ENCODE measurements around the gene MAPK14.

MAPK14 gene

DNA sequence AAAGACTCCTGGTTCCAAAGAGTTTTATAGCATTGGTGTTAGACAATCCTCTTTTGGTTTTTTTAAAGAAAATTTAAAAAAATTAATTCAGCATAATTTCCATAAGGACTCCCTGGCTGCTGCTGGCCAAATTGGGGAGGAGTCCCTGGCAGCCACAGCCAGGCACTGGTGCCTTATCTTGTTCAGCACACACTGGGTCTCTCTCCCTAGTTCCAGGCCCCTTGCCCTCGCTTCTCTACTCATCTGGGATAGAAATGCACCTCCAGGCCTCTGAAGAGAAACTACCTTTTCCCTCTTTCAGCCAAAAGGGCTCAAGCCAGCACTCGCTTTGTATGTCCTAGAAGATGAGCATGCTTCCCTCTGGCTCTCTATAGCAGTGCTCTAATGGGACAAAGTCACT lies 89.3 kb downstream of the MAPK14 start:
- Histone ChIP-seq H3K36me3 (ENCODE audit: control insufficient read depth in 1 of 2, insufficient read depth in 2 of 2, low read length in 2 of 2) (peaks cover 8 to 14% of the 10 kb centered on the region in 2 donors), H3K9me3 (ENCODE audit: control insufficient read depth in 1 of 2, low read length in 2 of 2) (no peaks in the 10 kb centered on the region), H3K27ac (ENCODE audit: low read length) (no peak overlapping the region), H3K4me3 (ENCODE audit: low read depth in 1 of 2, low read length in 2 of 2) (no peak overlapping the region), H3K27me3 (ENCODE audit: low read depth, low read length) (no peaks in the 10 kb centered on the region), H3K4me1 (ENCODE audit: control insufficient read depth in 1 of 2, insufficient read depth in 2 of 2, low read length in 2 of 2) (peaks cover 0 to 9% of the 10 kb centered on the region in 2 donors)

DNA sequence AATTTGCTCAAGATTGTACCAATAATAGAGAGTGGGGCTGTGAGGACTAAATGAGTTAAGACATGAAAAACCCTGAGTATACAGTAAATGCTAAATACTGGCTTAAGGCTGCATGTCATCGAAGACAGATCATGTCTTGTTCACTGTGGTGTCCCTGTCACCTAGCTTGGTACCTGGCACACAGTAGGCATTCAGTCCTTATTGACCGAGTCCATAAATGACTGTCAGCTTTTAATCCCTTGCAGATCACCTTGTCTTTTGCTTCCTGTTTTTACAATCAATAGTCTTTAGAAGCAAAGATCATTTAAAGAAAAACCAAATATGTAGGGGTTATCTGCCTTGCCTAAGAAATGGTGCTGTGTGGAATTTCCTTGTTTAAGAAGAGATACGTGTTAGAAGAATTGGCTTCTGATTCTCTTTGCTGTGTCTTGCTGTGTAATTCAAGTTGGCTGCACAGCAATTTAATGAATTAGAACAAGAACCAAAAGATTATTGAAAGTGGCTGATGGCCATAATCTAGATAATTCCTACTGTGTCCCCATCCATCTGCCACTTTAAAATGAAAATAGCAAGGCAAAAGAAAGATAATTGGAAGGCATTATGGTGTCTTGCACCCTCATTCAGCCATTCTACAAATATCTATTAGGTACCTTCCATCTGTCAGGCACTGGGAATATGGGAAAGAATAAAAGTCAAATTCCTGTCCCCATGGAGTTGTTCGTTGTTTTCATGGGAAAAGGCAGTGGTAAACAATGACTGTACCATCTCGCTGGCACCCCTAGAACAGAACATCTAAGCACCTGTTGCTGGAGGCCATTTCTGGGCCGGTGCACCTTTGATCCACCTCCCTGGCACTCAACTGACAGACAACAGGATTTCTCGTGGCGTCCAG lies 90.3 kb downstream of the MAPK14 start:
- H3K4me3 ChIP-seq (ENCODE audit: low read depth in 1 of 2, low read length in 2 of 2): no peak overlapping the region
- H3K9me3 ChIP-seq (ENCODE audit: control insufficient read depth in 1 of 2, low read length in 2 of 2): no peaks in the 10 kb centered on the region
- peaks cover 5 to 8% of the 10 kb centered on the region in 2 donors for H3K36me3 ChIP-seq (ENCODE audit: control insufficient read depth in 1 of 2, insufficient read depth in 2 of 2, low read length in 2 of 2)
- no peak overlapping the region for H3K27ac ChIP-seq (ENCODE audit: low read length)
- H3K27me3 ChIP-seq (ENCODE audit: low read depth, low read length): no peaks in the 10 kb centered on the region
- peaks cover 0 to 9% of the 10 kb centered on the region in 2 donors for H3K4me1 ChIP-seq (ENCODE audit: control insufficient read depth in 1 of 2, insufficient read depth in 2 of 2, low read length in 2 of 2)

DNA sequence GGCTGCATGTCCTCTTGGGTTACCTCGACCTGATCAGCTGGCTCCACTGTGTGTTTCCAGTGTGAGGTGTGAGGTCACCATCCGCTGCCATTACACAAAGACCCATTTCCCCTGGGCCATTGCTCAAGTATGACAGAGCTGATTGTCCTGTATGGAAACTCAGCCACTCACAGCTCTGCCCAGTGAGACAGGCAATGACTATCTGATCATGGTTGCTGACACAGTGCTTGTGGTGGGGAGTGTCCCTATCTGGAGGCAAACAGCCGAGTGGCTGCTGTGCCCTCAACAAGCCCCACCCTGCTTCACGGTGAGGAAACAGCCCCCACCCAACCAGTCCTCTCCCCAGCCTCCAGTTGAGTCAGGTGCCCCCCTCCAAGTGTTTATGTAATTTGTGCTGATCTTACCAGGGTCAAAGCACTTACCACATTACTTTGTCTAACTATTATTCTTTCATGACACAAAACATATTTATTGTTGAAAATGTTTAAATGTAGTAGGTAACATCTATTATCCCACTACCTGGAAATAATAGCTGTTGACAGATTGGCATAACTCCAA lies 91.0 kb downstream of the MAPK14 start:
- Histone ChIP-seq H3K4me1 (ENCODE audit: control insufficient read depth in 1 of 2, insufficient read depth in 2 of 2, low read length in 2 of 2) (peaks cover 5 to 9% of the 10 kb centered on the region in 2 donors), H3K36me3 (ENCODE audit: control insufficient read depth in 1 of 2, insufficient read depth in 2 of 2, low read length in 2 of 2) (peaks cover 5 to 8% of the 10 kb centered on the region in 2 donors), H3K9me3 (ENCODE audit: control insufficient read depth in 1 of 2, low read length in 2 of 2) (no peaks in the 10 kb centered on the region), H3K27me3 (ENCODE audit: low read depth, low read length) (no peaks in the 10 kb centered on the region), H3K27ac (ENCODE audit: low read length) (peak overlapping the region; percentile 53), H3K4me3 (ENCODE audit: low read depth in 1 of 2, low read length in 2 of 2) (no peak overlapping the region)

DNA sequence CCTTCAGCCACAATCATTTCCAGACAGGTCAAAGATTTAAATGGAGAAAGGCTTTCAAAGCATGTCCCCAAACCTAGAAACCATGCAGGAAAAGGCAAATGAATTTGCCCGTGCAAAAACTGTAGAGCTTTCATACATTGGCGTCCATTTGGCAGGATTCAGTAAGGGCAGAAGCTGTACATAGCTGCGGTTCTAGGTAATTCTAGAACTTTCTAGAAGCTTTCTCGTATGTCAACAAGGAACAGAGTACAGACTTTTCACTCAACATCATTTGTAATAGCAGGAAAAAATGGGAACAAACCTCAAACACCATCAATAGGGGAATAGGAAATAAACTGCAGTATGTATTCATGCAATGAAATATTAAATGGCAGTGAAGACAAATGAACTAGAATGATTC lies 91.6 kb downstream of the MAPK14 start:
- Histone ChIP-seq H3K27ac (ENCODE audit: low read length) (peak overlapping the region; percentile 53), H3K4me3 (ENCODE audit: low read depth in 1 of 2, low read length in 2 of 2) (no peak overlapping the region), H3K9me3 (ENCODE audit: control insufficient read depth in 1 of 2, low read length in 2 of 2) (no peaks in the 10 kb centered on the region), H3K27me3 (ENCODE audit: low read depth, low read length) (no peaks in the 10 kb centered on the region), H3K36me3 (ENCODE audit: control insufficient read depth in 1 of 2, insufficient read depth in 2 of 2, low read length in 2 of 2) (peaks cover 5 to 8% of the 10 kb centered on the region in 2 donors), H3K4me1 (ENCODE audit: control insufficient read depth in 1 of 2, insufficient read depth in 2 of 2, low read length in 2 of 2) (peaks cover 7 to 9% of the 10 kb centered on the region in 2 donors)

DNA sequence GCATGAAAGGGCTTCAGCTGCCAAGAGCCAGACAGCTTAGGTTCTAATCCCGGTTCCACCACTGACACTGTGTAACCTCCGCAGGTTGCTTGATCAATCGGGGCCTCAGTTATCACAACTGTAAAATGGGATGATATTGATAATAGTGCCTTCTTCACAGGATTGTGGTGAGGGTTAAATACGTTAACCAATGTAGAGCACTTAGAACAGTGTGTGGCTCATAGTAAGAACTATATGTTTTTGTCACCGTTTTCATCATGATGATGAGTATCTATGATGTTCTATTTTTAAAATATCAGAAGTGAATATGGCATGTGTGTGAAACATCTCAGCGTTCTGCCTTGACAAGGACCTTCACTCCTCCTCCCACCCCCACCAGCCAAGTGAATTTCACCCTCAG lies 92.4 kb downstream of the MAPK14 start:
- H3K27ac ChIP-seq (ENCODE audit: low read length): no peak overlapping the region
- peaks cover 7 to 9% of the 10 kb centered on the region in 2 donors for H3K4me1 ChIP-seq (ENCODE audit: control insufficient read depth in 1 of 2, insufficient read depth in 2 of 2, low read length in 2 of 2)
- no peaks in the 10 kb centered on the region for H3K27me3 ChIP-seq (ENCODE audit: low read depth, low read length)
- no peaks in the 10 kb centered on the region for H3K9me3 ChIP-seq (ENCODE audit: control insufficient read depth in 1 of 2, low read length in 2 of 2)
- no peak overlapping the region for H3K4me3 ChIP-seq (ENCODE audit: low read depth in 1 of 2, low read length in 2 of 2)
- H3K36me3 ChIP-seq (ENCODE audit: control insufficient read depth in 1 of 2, insufficient read depth in 2 of 2, low read length in 2 of 2): peaks cover 5 to 8% of the 10 kb centered on the region in 2 donors

DNA sequence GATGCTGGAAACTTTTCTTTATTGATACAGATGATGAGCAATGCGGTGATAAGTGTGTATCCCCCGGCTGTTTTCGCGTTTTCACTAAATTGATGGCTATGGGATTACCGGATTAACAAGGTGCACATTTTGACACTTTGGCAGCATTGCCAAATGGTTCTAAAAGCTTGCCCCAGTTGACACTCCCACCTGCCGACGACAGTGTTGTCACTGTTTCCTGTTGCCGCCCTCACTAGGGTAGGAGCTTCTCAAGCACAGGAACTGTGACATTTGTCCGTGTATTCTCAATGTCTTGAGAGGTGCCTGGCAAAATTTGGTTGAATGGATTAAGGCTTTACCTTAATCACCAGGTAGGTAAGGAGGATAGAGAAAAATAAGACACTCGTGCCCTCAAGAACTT lies 92.9 kb downstream of the MAPK14 start:
- Histone ChIP-seq H3K4me1 (ENCODE audit: control insufficient read depth in 1 of 2, insufficient read depth in 2 of 2, low read length in 2 of 2) (peaks cover 7 to 9% of the 10 kb centered on the region in 2 donors), H3K4me3 (ENCODE audit: low read depth in 1 of 2, low read length in 2 of 2) (no peak overlapping the region), H3K27ac (ENCODE audit: low read length) (peak overlapping the region; percentile 53), H3K36me3 (ENCODE audit: control insufficient read depth in 1 of 2, insufficient read depth in 2 of 2, low read length in 2 of 2) (peaks cover 5 to 8% of the 10 kb centered on the region in 2 donors), H3K27me3 (ENCODE audit: low read depth, low read length) (no peaks in the 10 kb centered on the region), H3K9me3 (ENCODE audit: control insufficient read depth in 1 of 2, low read length in 2 of 2) (no peaks in the 10 kb centered on the region)

DNA sequence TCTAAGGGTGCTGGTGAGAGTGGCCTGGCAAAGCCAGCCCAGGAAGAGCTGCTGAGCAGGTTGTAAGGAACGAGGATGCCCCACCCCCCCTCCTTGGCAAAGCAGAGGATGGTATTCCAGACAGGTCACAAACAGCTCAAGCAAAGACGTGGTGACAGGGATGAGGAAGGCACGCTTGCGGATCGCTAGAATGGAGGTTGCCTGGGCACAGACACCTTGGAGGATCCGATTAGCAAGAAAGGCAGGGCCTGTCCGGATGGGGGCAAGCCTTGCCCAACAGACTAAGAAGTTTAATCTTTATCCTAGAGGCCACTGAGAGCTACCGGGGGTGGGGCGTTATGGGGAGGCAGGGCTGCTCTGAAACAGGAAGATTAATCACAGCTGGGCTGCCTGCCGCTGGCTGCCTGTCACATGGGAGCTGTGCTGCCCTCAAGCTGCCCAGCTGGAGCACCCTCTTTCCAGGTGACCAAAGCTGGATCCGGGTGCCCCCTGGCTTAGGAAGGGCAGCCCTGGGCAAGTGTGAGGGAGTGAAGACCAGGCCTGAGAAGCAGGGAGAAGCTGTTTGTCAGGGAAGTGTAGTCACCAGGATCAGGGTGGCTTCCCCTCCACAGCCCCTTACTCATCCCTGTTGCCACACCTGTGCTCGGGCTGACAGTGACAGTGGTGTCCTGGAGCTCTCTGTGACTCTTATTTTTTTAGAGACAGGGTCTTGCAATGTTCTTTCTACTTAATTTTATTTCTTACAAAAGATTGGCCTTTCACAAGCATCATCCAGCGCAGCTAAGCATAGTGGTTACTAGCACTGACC lies 93.6 kb downstream of the MAPK14 start:
- peak overlapping the region; percentile 53 for H3K27ac ChIP-seq (ENCODE audit: low read length)
- peaks cover 7 to 9% of the 10 kb centered on the region in 2 donors for H3K4me1 ChIP-seq (ENCODE audit: control insufficient read depth in 1 of 2, insufficient read depth in 2 of 2, low read length in 2 of 2)
- peaks cover 5 to 8% of the 10 kb centered on the region in 2 donors for H3K36me3 ChIP-seq (ENCODE audit: control insufficient read depth in 1 of 2, insufficient read depth in 2 of 2, low read length in 2 of 2)
- no peaks in the 10 kb centered on the region for H3K9me3 ChIP-seq (ENCODE audit: control insufficient read depth in 1 of 2, low read length in 2 of 2)
- no peaks in the 10 kb centered on the region for H3K27me3 ChIP-seq (ENCODE audit: low read depth, low read length)
- H3K4me3 ChIP-seq (ENCODE audit: low read depth in 1 of 2, low read length in 2 of 2): no peak overlapping the region

DNA sequence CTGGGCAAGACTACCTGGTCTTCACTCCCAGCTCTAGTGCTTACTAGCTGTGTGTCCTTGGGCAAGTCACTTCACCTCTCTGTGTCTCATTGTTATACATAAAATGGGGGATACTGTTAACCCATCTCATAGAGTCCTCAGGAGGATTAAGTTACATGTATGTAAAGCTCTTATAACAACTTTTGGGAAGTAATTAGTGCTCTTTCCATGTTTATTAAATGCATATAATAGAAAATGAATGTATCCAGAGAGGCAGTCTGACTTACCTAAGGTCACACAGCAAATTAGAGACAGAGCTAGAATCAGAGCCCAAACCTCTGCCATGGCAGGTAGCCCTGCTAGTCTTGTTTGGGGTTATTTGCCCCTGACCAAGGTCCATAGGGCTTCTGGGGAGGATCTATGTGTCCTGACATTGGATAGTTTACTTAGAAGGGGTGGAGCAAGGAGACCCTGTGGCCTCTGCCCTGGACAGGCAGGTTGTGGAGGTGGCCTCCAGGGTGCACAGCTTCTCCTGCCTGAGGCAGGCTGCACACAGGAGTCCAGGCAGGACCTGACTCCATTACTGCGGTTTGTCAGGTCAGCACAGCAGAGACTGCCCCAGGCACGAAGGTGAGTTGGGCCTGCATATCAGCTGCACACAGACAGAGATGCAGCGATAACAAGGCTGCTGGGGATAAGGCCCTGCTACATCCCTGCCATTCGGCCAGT lies 94.3 kb downstream of the MAPK14 start:
- Histone ChIP-seq H3K9me3 (ENCODE audit: control insufficient read depth in 1 of 2, low read length in 2 of 2) (no peaks in the 10 kb centered on the region), H3K27ac (ENCODE audit: low read length) (no peak overlapping the region), H3K27me3 (ENCODE audit: low read depth, low read length) (no peaks in the 10 kb centered on the region), H3K4me3 (ENCODE audit: low read depth in 1 of 2, low read length in 2 of 2) (no peak overlapping the region), H3K4me1 (ENCODE audit: control insufficient read depth in 1 of 2, insufficient read depth in 2 of 2, low read length in 2 of 2) (peaks cover 7 to 9% of the 10 kb centered on the region in 2 donors), H3K36me3 (ENCODE audit: control insufficient read depth in 1 of 2, insufficient read depth in 2 of 2, low read length in 2 of 2) (peaks cover 2 to 5% of the 10 kb centered on the region in 2 donors)

DNA sequence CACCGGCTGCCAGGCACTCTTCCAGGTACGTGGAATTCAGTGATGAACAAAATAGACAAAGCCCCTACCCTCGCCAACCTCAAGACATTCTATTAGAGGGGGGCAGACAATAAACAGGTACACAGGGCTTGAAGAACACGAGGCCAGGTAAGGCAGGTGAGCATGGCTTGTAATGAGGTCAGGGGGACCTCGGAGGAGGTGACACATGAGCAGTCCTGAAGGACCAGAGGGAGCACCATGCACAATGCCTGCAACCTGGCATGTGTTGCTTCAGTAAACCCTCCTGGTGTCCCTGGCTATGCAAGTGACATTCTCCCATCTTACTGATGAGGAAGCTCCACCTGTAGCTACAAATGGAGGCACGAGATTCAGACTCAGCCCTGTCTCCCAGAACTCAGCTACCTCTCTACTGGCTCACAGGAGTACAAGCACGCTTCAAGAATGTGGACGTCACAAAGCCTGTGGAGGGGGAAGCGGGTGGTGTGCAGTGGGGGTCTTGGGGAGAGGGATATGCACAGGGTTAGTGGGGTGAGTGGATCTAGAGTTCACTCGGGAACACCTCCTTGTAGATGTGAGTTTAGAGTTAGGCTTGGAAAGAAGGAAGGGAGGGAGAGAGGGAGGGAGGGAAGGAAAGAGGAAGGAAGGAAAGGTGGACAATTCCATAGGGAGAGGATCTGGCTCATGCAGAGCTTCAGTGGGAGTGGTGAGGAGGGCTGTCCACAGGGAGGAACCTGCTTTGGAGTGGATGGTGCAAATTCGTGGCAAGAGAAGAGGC lies 95.1 kb downstream of the MAPK14 start:
- Histone ChIP-seq H3K27ac (ENCODE audit: low read length) (no peak overlapping the region), H3K4me1 (ENCODE audit: control insufficient read depth in 1 of 2, insufficient read depth in 2 of 2, low read length in 2 of 2) (peaks cover 7 to 9% of the 10 kb centered on the region in 2 donors), H3K36me3 (ENCODE audit: control insufficient read depth in 1 of 2, insufficient read depth in 2 of 2, low read length in 2 of 2) (peaks cover 0 to under 1% of the 10 kb centered on the region in 2 donors)

More for the DNA sequence above, 95.1 kb downstream of the MAPK14 start:
- no peaks in the 10 kb centered on the region for H3K9me3 ChIP-seq (ENCODE audit: control insufficient read depth in 1 of 2, low read length in 2 of 2)
- no peak overlapping the region for H3K4me3 ChIP-seq (ENCODE audit: low read depth in 1 of 2, low read length in 2 of 2)
- H3K27me3 ChIP-seq (ENCODE audit: low read depth, low read length): no peaks in the 10 kb centered on the region

All from muscle layer of duodenum (tissue), 2 donors.